ENCODE results near the gene MLLT11.

The MLLT11 gene

DNA sequence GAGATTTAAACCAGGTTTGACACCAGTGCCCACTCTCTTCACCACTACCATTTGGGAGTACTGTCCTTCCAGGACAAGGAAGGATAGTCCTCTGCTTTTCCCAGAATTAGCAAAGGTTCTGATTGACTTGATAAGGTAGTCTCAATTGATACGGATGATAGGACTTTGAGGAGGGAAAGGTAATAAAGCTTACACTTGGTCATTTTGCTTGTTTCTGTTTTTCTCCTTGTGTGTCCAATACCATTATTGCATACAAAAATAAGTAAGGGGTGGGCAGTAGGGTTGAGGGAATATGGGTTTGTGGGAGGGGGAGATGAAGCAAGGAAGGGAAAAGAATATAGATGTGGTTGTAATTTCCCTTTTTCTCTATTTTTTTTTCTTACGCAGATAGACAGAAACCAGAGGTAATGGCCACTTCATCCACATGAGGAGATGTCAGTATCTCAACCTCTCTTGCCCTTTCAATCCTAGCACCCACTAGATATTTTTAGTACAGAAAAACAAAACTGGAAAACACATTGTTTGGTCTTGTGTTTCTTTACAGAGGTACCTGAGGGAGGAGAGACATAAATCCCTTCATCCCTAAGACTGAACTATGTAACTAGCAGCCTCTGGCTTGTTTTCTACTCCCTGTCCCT is 10.0 kb upstream of the MLLT11 start:
- Histone ChIP-seq H4K20me1 (ENCODE audit: low read depth, low read length) (no peaks in the 10 kb centered on the region; the same call in 1 of the 2 replicates), H3K79me2 (ENCODE audit: insufficient read depth, low read length) (no peaks in the 10 kb centered on the region), H3F3A (ENCODE audit: insufficient read depth) (peaks cover 16% of the 10 kb centered on the region), H3K4me3 (ENCODE audit: insufficient read depth, low read length, poor library complexity, severe bottlenecking) (no peak overlapping the region), H3K27ac (ENCODE audit: low read depth, low read length) (no peak overlapping the region), H3K27me3 (ENCODE audit: low read length) (no peaks in the 10 kb centered on the region), H3K36me3 (ENCODE audit: low read length) (peaks cover 10% of the 10 kb centered on the region; the same call in 1 of the 2 replicates), H3K9me2 (replicated peaks; ENCODE audit: insufficient read depth, low read length) (no peaks in the 10 kb centered on the region), H3K9ac (ENCODE audit: low read length) (no peak overlapping the region), H2AFZ (ENCODE audit: low read depth, low read length, severe bottlenecking) (no peak overlapping the region), H3K4me2 (ENCODE audit: low read depth, low read length, poor library complexity, severe bottlenecking) (no peak overlapping the region), H3K9me3 (ENCODE audit: insufficient read depth, low read length) (no peaks in the 10 kb centered on the region)
- TF ChIP-seq, protein P1, sequence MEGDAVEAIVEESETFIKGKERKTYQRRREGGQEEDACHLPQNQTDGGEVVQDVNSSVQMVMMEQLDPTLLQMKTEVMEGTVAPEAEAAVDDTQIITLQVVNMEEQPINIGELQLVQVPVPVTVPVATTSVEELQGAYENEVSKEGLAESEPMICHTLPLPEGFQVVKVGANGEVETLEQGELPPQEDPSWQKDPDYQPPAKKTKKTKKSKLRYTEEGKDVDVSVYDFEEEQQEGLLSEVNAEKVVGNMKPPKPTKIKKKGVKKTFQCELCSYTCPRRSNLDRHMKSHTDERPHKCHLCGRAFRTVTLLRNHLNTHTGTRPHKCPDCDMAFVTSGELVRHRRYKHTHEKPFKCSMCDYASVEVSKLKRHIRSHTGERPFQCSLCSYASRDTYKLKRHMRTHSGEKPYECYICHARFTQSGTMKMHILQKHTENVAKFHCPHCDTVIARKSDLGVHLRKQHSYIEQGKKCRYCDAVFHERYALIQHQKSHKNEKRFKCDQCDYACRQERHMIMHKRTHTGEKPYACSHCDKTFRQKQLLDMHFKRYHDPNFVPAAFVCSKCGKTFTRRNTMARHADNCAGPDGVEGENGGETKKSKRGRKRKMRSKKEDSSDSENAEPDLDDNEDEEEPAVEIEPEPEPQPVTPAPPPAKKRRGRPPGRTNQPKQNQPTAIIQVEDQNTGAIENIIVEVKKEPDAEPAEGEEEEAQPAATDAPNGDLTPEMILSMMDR (IDR thresholded peaks at IDR 0.05; ENCODE audit: insufficient read depth, low read length, poor library complexity, severe bottlenecking), result no peak
- no peak for TF ChIP-seq EZH2phosphoT487 (conservative IDR thresholded peaks at IDR 0.05; ENCODE audit: low read length)

DNA sequence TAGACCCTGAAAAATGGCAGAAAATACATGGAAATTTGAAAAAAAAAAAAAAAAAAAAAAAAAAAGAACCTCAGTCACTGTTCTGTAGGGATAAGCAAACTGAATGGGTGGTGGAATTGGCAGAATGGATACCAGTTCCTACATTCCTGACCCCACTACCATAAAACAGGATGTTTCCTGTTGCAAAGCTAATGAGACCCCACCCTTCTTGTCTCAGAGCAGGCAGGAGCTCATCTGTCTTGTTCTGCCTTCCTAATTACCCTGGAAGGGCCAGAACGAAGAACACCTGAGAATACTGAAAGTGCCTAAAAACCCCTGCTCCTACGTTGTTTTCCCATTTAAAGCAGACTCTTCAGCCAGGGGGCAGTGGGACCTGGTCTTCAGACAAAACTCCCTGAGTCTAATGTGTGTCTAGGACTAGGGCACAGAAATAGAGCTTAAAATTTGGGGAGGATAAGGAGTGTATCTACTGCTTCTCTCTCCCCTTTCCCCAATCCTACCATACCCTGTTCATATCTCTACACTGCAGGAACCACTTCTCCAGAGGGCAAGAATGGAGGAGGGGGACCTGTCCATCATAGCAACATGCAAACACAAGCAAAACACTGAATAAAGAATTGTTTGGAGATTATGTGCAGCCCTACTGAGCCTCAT is 8.7 kb upstream of the MLLT11 start:
- H3K9me2 ChIP-seq (replicated peaks; ENCODE audit: insufficient read depth, low read length), result no peaks in the 10 kb centered on the region
- no peak overlapping the region for H3K27ac ChIP-seq (ENCODE audit: low read depth, low read length)
- no peak overlapping the region for H3K4me2 ChIP-seq (ENCODE audit: low read depth, low read length, poor library complexity, severe bottlenecking)
- H3K36me3 ChIP-seq (ENCODE audit: low read length), result peaks cover 12% of the 10 kb centered on the region; the same call in 1 of the 2 replicates
- H3K9ac ChIP-seq (ENCODE audit: low read length), result no peak overlapping the region
- no peak overlapping the region for H2AFZ ChIP-seq (ENCODE audit: low read depth, low read length, severe bottlenecking)
- no peak overlapping the region for H3K4me3 ChIP-seq (ENCODE audit: insufficient read depth, low read length, poor library complexity, severe bottlenecking)
- H3F3A ChIP-seq (ENCODE audit: insufficient read depth), result peaks cover 16% of the 10 kb centered on the region
- H3K79me2 ChIP-seq (ENCODE audit: insufficient read depth, low read length), result peaks cover 11% of the 10 kb centered on the region
- TF ChIP-seq, protein P1 (IDR thresholded peaks at IDR 0.05; ENCODE audit: insufficient read depth, low read length, poor library complexity, severe bottlenecking), result no peak
- no peak for TF ChIP-seq EZH2phosphoT487 (conservative IDR thresholded peaks at IDR 0.05; ENCODE audit: low read length)
- no peaks in the 10 kb centered on the region for H3K9me3 ChIP-seq (ENCODE audit: insufficient read depth, low read length)
- H4K20me1 ChIP-seq (ENCODE audit: low read depth, low read length), result no peaks in the 10 kb centered on the region; the same call in 1 of the 2 replicates
- no peaks in the 10 kb centered on the region for H3K27me3 ChIP-seq (ENCODE audit: low read length)

DNA sequence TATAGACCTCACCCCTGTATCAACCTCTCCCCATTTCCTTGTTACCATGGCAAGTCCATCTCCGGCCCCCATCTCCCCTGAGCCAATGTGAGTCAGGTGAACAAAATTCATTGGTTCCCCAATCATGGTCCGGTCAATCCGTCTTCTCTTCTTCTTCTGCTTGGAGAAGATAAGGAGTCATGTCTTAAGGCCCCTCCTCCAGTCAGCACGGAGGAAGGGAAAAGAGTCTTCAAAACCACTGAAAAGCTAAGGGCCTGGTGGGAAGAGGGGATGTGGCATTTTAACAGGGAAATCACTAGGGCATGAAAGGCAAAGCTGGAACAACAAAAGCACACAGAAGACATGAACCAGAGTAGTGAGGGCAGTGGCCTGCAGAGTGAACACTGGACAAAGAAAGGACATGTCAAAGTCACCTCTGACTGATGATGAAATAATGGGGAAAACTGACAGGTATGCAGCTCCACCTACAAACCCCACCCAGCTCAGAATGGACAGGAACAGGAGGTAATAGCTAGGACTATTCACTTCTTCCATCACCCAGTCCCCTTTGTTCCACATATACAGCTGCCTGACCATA is 5.1 kb upstream of the MLLT11 start:
- H3K4me3 ChIP-seq (ENCODE audit: insufficient read depth, low read length, poor library complexity, severe bottlenecking), result no peak overlapping the region
- H2AFZ ChIP-seq (ENCODE audit: low read depth, low read length, severe bottlenecking), result no peak overlapping the region
- peaks cover 10% of the 10 kb centered on the region for H3F3A ChIP-seq (ENCODE audit: insufficient read depth)
- no peak overlapping the region for H3K27ac ChIP-seq (ENCODE audit: low read depth, low read length)
- H3K36me3 ChIP-seq (ENCODE audit: low read length), result peaks cover 12% of the 10 kb centered on the region; the same call in 1 of the 2 replicates
- H3K9me3 ChIP-seq (ENCODE audit: insufficient read depth, low read length), result no peaks in the 10 kb centered on the region
- TF ChIP-seq, protein P1 (IDR thresholded peaks at IDR 0.05; ENCODE audit: insufficient read depth, low read length, poor library complexity, severe bottlenecking), result no peak
- TF ChIP-seq EZH2phosphoT487 (conservative IDR thresholded peaks at IDR 0.05; ENCODE audit: low read length), result no peak
- no peaks in the 10 kb centered on the region for H3K27me3 ChIP-seq (ENCODE audit: low read length)
- H3K9ac ChIP-seq (ENCODE audit: low read length), result no peak overlapping the region
- peaks cover 43% of the 10 kb centered on the region for H3K79me2 ChIP-seq (ENCODE audit: insufficient read depth, low read length)
- H3K9me2 ChIP-seq (replicated peaks; ENCODE audit: insufficient read depth, low read length), result no peaks in the 10 kb centered on the region
- H4K20me1 ChIP-seq (ENCODE audit: low read depth, low read length), result no peaks in the 10 kb centered on the region; the same call in 1 of the 2 replicates
- no peak overlapping the region for H3K4me2 ChIP-seq (ENCODE audit: low read depth, low read length, poor library complexity, severe bottlenecking)
